SK-N-SH (cell line): ENCODE data around the gene BMP6. TPM values are rescaled to one million over a fixed set of nuclear protein-coding genes. Genes with fewer than 3 reads are reported as not detected.

Source experiments
- CTCF ChIA-PET: fragments of 300-600, 350-600 bp; formaldehyde crosslinking; extraction: SDS; loops from one replicate; lab custom pipeline; 2021; lab: Yijun Ruan, JAX
- POLR2A ChIA-PET: fragments of 350-600 bp; sonication (Branson Sonifier 250); formaldehyde crosslinking; extraction: SDS; loops from one replicate; lab custom pipeline; 2020; ENCODE audit warnings: antibody characterized with exemption, inconsistent platforms; lab: Yijun Ruan, JAX
- DNase-seq: peaks from one replicate; pipeline ENCODE4 v3.0.0; 2012
- H2AFZ ChIP-seq: fragments of 200-600 bp; sonication (generic); 2 replicates; pipeline ENCODE4 v1.8.1; 2016; ENCODE audit warnings: antibody characterized with exemption, mild to moderate bottlenecking, low read depth
- H3F3A ChIP-seq: fragments of 200-600 bp; sonication (generic); replicated peaks from 2 replicates; pipeline ENCODE3; 2016; ENCODE audit warnings: antibody characterized with exemption, mild to moderate bottlenecking; ENCODE audit not compliant: insufficient read depth
- H3K27ac ChIP-seq, 2 experiments: fragments of 200-500 bp in 1 of 2; fragments of 200-600 bp in 1 of 2; sonication (Bioruptor generic) in 1 of 2; sonication (generic), shearing (Covaris generic) in 1 of 2; 2 replicates each; pipeline versions ENCODE4 v1.5.1 to v1.6.1; 2014 to 2016; ENCODE audit warnings: low read depth in 2 of 2, inconsistent platforms in 1 of 2, low read length in 1 of 2, mild to moderate bottlenecking in 1 of 2, mixed read lengths in 1 of 2
- H3K27me3 ChIP-seq: fragments of 200-600 bp; sonication (generic), shearing (Covaris generic); 2 replicates; pipeline ENCODE4 v1.6.1; 2016; ENCODE audit warnings: mixed run types; ENCODE audit not compliant: insufficient read depth
- H3K36me3 ChIP-seq, 2 experiments: fragments of 200-500 bp in 1 of 2; fragments of 200-600 bp in 1 of 2; sonication (Bioruptor generic) in 1 of 2; sonication (generic) in 1 of 2; replicated peaks in 1 of 2; 2 replicates each; pipeline versions ENCODE3 to v1.5.1; 2014 to 2016; ENCODE audit warnings: low read length in 1 of 2, mild to moderate bottlenecking in 1 of 2; ENCODE audit not compliant: insufficient read depth in 2 of 2, control insufficient read depth in 1 of 2
- H3K4me1 ChIP-seq, 2 experiments: fragments of 200-500 bp in 1 of 2; fragments of 200-600 bp in 1 of 2; sonication (Bioruptor generic) in 1 of 2; sonication (generic), shearing (Covaris generic) in 1 of 2; 2 replicates each; pipeline versions ENCODE4 v1.5.1 to v1.6.1; 2014 to 2016; ENCODE audit warnings: low read depth in 1 of 2, low read length in 1 of 2, mixed run types in 1 of 2; ENCODE audit not compliant: insufficient read depth in 2 of 2, control insufficient read depth in 1 of 2
- H3K4me2 ChIP-seq: fragments of 200-600 bp; sonication (generic), shearing (Covaris generic); 2 replicates; pipeline ENCODE4 v1.6.1; 2017; ENCODE audit warnings: mixed run types
- H3K4me3 ChIP-seq, 2 experiments: fragments of 200-500 bp in 1 of 2; fragments of 200-600 bp in 1 of 2; sonication (Bioruptor generic) in 1 of 2; sonication (generic), shearing (Covaris generic) in 1 of 2; 2 replicates each; pipeline versions ENCODE4 v1.5.1 to v1.8.1; 2014 to 2016; ENCODE audit warnings: low read depth in 2 of 2, inconsistent platforms in 1 of 2, low read length in 1 of 2, mild to moderate bottlenecking in 1 of 2, mixed read lengths in 1 of 2, moderate library complexity in 1 of 2
- H3K79me2 ChIP-seq: fragments of 200-600 bp; sonication (generic); 2 replicates; pipeline ENCODE4 v1.8.1; 2017; ENCODE audit warnings: mild to moderate bottlenecking; ENCODE audit not compliant: insufficient read depth
- H3K9ac ChIP-seq: fragments of 200-600 bp; sonication (generic); 2 replicates; pipeline ENCODE4 v1.6.1; 2017; ENCODE audit warnings: mixed run types
- H3K9me2 ChIP-seq: fragments of 200-600 bp; sonication (generic); 2 replicates; pipeline ENCODE4 v1.6.1; 2017; ENCODE audit warnings: mixed run types
- H3K9me3 ChIP-seq: fragments of 200-600 bp; sonication (generic); 2 replicates; pipeline ENCODE4 v1.6.1; 2017; ENCODE audit warnings: mixed run types, mild to moderate bottlenecking, moderate library complexity
- H4K20me1 ChIP-seq: fragments of 200-600 bp; sonication (generic); 2 replicates; pipeline ENCODE4 v1.6.1; 2017; ENCODE audit warnings: mild to moderate bottlenecking, mixed run types; ENCODE audit not compliant: insufficient read depth
- CHD2 ChIP-seq: fragments of 150-350 bp; IDR thresholded peaks from 2 replicates; pipeline ENCODE4 v1.6.1; 2018; ENCODE audit warnings: low read length; ENCODE audit not compliant: partially characterized antibody
- CTCF ChIP-seq: fragments of 200-600 bp; sonication (generic); IDR thresholded peaks from 2 replicates; pipeline ENCODE4 v1.6.1; 2017; ENCODE audit warnings: antibody characterized with exemption, mild to moderate bottlenecking, moderate library complexity
- ELF1 ChIP-seq: IDR thresholded peaks from 2 replicates; pipeline ENCODE4 v1.4.0; 2012
- EP300 ChIP-seq, 2 experiments: IDR thresholded peaks; 2 replicates each; pipeline versions ENCODE4 v1.4.0 to v1.6.1; 2012; ENCODE audit warnings: borderline replicate concordance in 1 of 2, low read depth in 1 of 2, low read length in 1 of 2
- FOSL2 ChIP-seq: IDR thresholded peaks from 2 replicates; pipeline ENCODE4 v1.4.0; 2012; ENCODE audit warnings: low read depth, mild to moderate bottlenecking, moderate library complexity, borderline replicate concordance
- FOXJ3 ChIP-seq: sonication (generic); formaldehyde crosslinking; IDR thresholded peaks from 2 replicates; pipeline ENCODE4 v1.5.1; 2020; ENCODE audit warnings: mild to moderate bottlenecking, missing genetic modification reagents
- FOXM1 ChIP-seq: IDR thresholded peaks from 2 replicates; pipeline ENCODE4 v1.4.0; 2012; ENCODE audit warnings: low read depth, mild to moderate bottlenecking
- GABPA ChIP-seq: IDR thresholded peaks from 2 replicates; pipeline ENCODE4 v1.4.0; 2012; ENCODE audit warnings: low read depth, mild to moderate bottlenecking
- NRF1 ChIP-seq: IDR thresholded peaks from 2 replicates; pipeline ENCODE4 v1.6.1; 2012; ENCODE audit warnings: low read depth, mild to moderate bottlenecking, low read length
- PBX3 ChIP-seq: IDR thresholded peaks from 2 replicates; pipeline ENCODE4; 2012
- RAD21 ChIP-seq: IDR thresholded peaks from 2 replicates; pipeline ENCODE4 v1.6.1; 2012; ENCODE audit warnings: mild to moderate bottlenecking, low read length
- RCOR1 ChIP-seq: fragments of 150-350 bp; IDR thresholded peaks from 2 replicates; pipeline ENCODE4 v1.6.1; 2017; ENCODE audit warnings: antibody characterized with exemption, low read length
- RFX5 ChIP-seq: IDR thresholded peaks from 2 replicates; pipeline ENCODE4 v1.6.1; 2012; ENCODE audit warnings: mild to moderate bottlenecking, improper control_type of control experiment, low read length
- RXRA ChIP-seq: IDR thresholded peaks from 2 replicates; pipeline ENCODE4 v1.4.0; 2012; ENCODE audit warnings: low read depth, mild to moderate bottlenecking, borderline replicate concordance
- SMC3 ChIP-seq: IDR thresholded peaks from 2 replicates; pipeline ENCODE4 v1.6.1; 2012; ENCODE audit warnings: low read depth, low read length, improper control_type of control experiment
- TAF1 ChIP-seq: IDR thresholded peaks from 2 replicates; pipeline ENCODE4 v1.6.1; 2012; ENCODE audit warnings: low read depth, mild to moderate bottlenecking, low read length, moderate library complexity, borderline replicate concordance
- YY1 ChIP-seq: IDR thresholded peaks from 2 replicates; pipeline ENCODE4 v1.4.0; 2012; ENCODE audit warnings: low read depth, mild to moderate bottlenecking
- WGBS: methylation state at CpG from one replicate; pipeline ENCODE4 v1.1.6; 2017; ENCODE audit warnings: low lambda C conversion rate; 5-methylcytosine and 5-hydroxymethylcytosine counted together
- polyA plus RNA-seq, 3 experiments: library from polyadenylated mRNA; depleted of rRNA; stranded (reverse); fragments of >200 nt; gene quantifications; 2 replicates each; pipeline ENCODE4 v1.2.3, GENCODE V29; 2012
- TF ChIP-seq, protein P1 (sequence below): IDR thresholded peaks from 2 replicates; pipeline ENCODE4 v1.6.1; 2012; ENCODE audit warnings: mild to moderate bottlenecking, low read depth, low read length, moderate library complexity
- TF ChIP-seq, protein P2 (sequence below): fragments of 150-350 bp; IDR thresholded peaks from 2 replicates; pipeline ENCODE4 v1.6.1; 2017; ENCODE audit warnings: antibody characterized with exemption, low read length, low read depth, borderline replicate concordance

Gene BMP6
- polyA plus RNA-seq, 1 of the 3 experiments (the other 2 are of a cell fraction), result not detected

DNA sequence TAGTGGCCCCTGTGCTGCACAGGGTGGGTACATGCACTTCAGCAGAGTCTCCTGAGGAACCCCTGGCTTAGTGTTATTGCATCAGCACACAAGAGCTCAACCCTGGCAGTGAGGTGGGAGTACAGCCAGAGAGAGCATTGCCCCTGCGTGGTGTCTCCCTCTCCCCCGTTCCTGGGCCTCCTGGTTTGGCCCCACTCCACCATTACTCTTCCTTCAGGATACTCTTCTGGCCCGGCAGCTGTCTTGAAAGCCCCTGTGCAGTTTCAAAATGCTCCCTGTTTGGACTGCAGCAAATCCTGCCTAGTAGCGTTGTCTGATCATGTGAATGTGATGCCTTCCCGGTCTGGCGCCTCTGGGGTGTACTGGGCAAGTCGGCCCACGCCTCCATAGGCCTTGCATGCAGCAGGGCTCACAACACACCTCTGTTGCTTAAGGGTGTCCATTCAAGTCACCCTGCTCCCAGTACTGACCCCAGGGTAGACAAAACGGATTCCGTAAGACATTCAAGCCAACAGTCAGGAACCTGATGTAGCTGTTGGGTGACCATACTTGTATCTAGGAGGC lies 152.6 kb downstream of the BMP6 start:
- TF ChIP-seq FOSL2, result no peak
- no peak for TF ChIP-seq CTCF
- no peak for TF ChIP-seq RAD21
- TF ChIP-seq TAF1, result no peak
- TF ChIP-seq EP300 (IDR thresholded peaks at IDR 0.05; ENCODE audit: borderline replicate concordance in 1 of 2, low read depth in 1 of 2, low read length in 1 of 2), result no peak
- H3K27ac ChIP-seq, result no peak overlapping the region
- H3K27me3 ChIP-seq, result no peaks in the 10 kb centered on the region
- H3K36me3 ChIP-seq, result peaks cover 17 to 32% of the 10 kb centered on the region in 2 experiments
- no peak overlapping the region for H3K4me2 ChIP-seq
- H4K20me1 ChIP-seq, result no peaks in the 10 kb centered on the region
- H3F3A ChIP-seq, result peaks cover 3% of the 10 kb centered on the region
- WGBS, result 100% methylated on average over 7 of the region's 10 CpGs
- H3K4me3 ChIP-seq, result no peak overlapping the region
- H3K9ac ChIP-seq, result no peak overlapping the region
- H3K4me1 ChIP-seq, result no peaks in the 10 kb centered on the region
- H3K79me2 ChIP-seq, result no peaks in the 10 kb centered on the region
- H2AFZ ChIP-seq, result no peak overlapping the region
- H3K9me2 ChIP-seq, result no peaks in the 10 kb centered on the region
- no peaks in the 10 kb centered on the region for H3K9me3 ChIP-seq
- POLR2A ChIA-PET, result no interaction called here
- no peak for DNase-seq
- CTCF ChIA-PET, result no interaction called here

- H3K36me3 ChIP-seq, result peaks cover 20 to 38% of the 10 kb centered on the region in 2 experiments
- WGBS, result 100% methylated on average over 1 of the region's 2 CpGs
- CTCF ChIA-PET, result no interaction called here
These were observed 153.1 kb downstream of the BMP6 start for GRCh38 chr6:7879043-7879442.

More at GRCh38 chr6:7879043-7879442, 153.1 kb downstream of the BMP6 start:
- Histone ChIP-seq H2AFZ (no peak overlapping the region), H3K79me2 (no peaks in the 10 kb centered on the region), H3K27ac (no peak overlapping the region), H3K9me2 (no peaks in the 10 kb centered on the region), H3K9ac (no peak overlapping the region), H3K27me3 (no peaks in the 10 kb centered on the region), H3F3A (peaks cover 3% of the 10 kb centered on the region), H3K4me3 (no peak overlapping the region), H3K9me3 (no peaks in the 10 kb centered on the region), H3K4me2 (no peak overlapping the region), H4K20me1 (no peaks in the 10 kb centered on the region), H3K4me1 (no peaks in the 10 kb centered on the region)
- TF ChIP-seq ELF1 (no peak), PBX3 (no peak), EP300 (IDR thresholded peaks at IDR 0.05; ENCODE audit: borderline replicate concordance in 1 of 2, low read depth in 1 of 2, low read length in 1 of 2) (no peak), RFX5 (no peak), GABPA (no peak), NRF1 (no peak), YY1 (no peak), TAF1 (no peak), RXRA (no peak), FOXM1 (no peak), CHD2 (no peak), FOXJ3 (CRISPR knock-in tag) (no peak), SMC3 (no peak), RCOR1 (no peak)
- TF ChIP-seq, protein P1, sequence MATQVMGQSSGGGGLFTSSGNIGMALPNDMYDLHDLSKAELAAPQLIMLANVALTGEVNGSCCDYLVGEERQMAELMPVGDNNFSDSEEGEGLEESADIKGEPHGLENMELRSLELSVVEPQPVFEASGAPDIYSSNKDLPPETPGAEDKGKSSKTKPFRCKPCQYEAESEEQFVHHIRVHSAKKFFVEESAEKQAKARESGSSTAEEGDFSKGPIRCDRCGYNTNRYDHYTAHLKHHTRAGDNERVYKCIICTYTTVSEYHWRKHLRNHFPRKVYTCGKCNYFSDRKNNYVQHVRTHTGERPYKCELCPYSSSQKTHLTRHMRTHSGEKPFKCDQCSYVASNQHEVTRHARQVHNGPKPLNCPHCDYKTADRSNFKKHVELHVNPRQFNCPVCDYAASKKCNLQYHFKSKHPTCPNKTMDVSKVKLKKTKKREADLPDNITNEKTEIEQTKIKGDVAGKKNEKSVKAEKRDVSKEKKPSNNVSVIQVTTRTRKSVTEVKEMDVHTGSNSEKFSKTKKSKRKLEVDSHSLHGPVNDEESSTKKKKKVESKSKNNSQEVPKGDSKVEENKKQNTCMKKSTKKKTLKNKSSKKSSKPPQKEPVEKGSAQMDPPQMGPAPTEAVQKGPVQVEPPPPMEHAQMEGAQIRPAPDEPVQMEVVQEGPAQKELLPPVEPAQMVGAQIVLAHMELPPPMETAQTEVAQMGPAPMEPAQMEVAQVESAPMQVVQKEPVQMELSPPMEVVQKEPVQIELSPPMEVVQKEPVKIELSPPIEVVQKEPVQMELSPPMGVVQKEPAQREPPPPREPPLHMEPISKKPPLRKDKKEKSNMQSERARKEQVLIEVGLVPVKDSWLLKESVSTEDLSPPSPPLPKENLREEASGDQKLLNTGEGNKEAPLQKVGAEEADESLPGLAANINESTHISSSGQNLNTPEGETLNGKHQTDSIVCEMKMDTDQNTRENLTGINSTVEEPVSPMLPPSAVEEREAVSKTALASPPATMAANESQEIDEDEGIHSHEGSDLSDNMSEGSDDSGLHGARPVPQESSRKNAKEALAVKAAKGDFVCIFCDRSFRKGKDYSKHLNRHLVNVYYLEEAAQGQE, result no peak
- TF ChIP-seq, protein P2, sequence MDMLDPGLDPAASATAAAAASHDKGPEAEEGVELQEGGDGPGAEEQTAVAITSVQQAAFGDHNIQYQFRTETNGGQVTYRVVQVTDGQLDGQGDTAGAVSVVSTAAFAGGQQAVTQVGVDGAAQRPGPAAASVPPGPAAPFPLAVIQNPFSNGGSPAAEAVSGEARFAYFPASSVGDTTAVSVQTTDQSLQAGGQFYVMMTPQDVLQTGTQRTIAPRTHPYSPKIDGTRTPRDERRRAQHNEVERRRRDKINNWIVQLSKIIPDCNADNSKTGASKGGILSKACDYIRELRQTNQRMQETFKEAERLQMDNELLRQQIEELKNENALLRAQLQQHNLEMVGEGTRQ, result no peak
- DNase-seq, result no peak
- POLR2A ChIA-PET, result no interaction called here
